ENCODE measurements around the gene PRUNE2.
"Not testable (repeated sequence)": the region's sequence is repeated elsewhere in the genome, so short reads cannot be mapped to it uniquely, and the experiment has no call there.

DNA sequence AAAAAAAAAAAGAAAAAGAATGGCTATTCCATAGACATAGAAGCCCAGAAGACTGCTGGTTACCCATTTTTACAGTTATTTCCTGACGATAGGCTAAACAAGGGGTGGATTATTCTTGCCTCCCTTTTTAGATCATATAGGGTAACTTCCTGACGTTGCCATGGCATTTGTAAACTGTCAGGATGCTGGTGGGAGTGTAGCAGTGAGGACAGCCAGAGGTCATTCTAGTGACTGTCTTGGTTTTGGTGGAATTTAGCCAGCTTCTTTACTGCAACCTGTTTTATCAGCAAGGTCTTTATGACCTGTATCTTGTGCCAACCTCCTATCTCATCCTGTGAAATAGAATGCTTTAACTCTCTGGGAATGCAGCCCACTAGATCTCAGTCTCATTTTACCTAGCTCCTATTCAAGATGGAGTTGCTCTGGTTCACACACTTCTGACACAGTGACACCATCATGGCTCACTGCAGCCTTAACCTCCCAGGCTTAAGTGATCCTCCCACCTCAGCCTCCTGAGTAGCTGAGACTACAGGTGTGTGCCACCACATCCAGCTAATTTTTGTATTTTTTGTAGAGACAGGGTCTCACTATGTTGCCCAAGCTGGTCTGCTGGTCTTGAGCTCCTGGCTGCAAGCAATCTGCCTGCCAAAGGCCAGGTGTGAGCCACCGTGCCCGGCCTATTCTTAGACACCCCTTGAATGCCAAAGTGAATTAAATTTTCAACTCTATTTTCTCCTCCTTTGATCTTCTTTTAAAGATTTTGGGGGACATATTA lies 311.8 kb downstream of the PRUNE2 start:
- TF ChIP-seq POLR2A, CTCF (IDR thresholded peaks at IDR 0.05): not testable (repeated sequence)

Data from lower leg skin (tissue), 3 donors.